ENCODE measurements around the gene HLA-DQA1.

DNA sequence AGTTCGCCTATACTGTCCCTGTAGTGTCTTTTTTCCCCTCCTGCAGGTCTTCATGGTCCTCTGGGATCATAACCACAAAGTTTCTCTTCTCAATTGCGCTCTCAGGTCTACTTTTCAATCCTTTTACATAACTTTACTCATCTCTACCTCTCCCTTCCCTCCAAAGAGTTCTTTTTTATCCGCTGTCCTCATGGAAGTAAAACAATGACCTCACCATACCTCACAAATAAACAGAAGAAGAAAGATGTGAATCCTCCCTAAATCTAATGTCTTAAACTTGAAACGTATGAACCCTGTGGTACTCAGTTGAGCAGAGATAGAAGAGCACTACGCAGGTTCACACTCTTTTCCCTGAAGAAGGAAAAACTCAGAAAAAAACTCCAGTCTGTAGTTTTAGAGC, 12.1 kb upstream of the HLA-DQA1 start:
- no peak for TF ChIP-seq POLR2AphosphoS5 (IDR thresholded peaks at IDR 0.05; ENCODE audit: low read depth, low read length)
- TF ChIP-seq, protein P1, sequence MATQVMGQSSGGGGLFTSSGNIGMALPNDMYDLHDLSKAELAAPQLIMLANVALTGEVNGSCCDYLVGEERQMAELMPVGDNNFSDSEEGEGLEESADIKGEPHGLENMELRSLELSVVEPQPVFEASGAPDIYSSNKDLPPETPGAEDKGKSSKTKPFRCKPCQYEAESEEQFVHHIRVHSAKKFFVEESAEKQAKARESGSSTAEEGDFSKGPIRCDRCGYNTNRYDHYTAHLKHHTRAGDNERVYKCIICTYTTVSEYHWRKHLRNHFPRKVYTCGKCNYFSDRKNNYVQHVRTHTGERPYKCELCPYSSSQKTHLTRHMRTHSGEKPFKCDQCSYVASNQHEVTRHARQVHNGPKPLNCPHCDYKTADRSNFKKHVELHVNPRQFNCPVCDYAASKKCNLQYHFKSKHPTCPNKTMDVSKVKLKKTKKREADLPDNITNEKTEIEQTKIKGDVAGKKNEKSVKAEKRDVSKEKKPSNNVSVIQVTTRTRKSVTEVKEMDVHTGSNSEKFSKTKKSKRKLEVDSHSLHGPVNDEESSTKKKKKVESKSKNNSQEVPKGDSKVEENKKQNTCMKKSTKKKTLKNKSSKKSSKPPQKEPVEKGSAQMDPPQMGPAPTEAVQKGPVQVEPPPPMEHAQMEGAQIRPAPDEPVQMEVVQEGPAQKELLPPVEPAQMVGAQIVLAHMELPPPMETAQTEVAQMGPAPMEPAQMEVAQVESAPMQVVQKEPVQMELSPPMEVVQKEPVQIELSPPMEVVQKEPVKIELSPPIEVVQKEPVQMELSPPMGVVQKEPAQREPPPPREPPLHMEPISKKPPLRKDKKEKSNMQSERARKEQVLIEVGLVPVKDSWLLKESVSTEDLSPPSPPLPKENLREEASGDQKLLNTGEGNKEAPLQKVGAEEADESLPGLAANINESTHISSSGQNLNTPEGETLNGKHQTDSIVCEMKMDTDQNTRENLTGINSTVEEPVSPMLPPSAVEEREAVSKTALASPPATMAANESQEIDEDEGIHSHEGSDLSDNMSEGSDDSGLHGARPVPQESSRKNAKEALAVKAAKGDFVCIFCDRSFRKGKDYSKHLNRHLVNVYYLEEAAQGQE (IDR thresholded peaks at IDR 0.05; ENCODE audit: insufficient read depth in 1 of 2, low read depth in 2 of 2, low read length in 2 of 2), result no peak
- no peak for TF ChIP-seq TAF1 (IDR thresholded peaks at IDR 0.05; ENCODE audit: borderline replicate concordance, insufficient read depth, low read length)

Measured in PFSK-1 (cell line).